Iris pigment epithelial cell (primary cell): ENCODE results near the gene TGFBR2.
A peak's percentile ranks its signal among the peaks of the same experiment; 100 is the strongest.

Experiments used
- DNase-seq: peaks from one replicate; pipeline ENCODE4 v3.0.0-alpha.2; 2011; ENCODE audit warnings: low read depth

Gene TGFBR2

GRCh38 chr3:30602946-30603345 is 3.5 kb upstream of the TGFBR2 start:
- DNase-seq: no peak

GRCh38 chr3:30604093-30604492 is 2.3 kb upstream of the TGFBR2 start:
- DNase-seq: peak; percentile 79

GRCh38 chr3:30604558-30604957 is 1.8 kb upstream of the TGFBR2 start:
- DNase-seq: no peak

- no peak for DNase-seq
These were observed 1.4 kb upstream of the TGFBR2 start for GRCh38 chr3:30605005-30605404.

GRCh38 chr3:30605706-30606300 is 598 bp upstream of the TGFBR2 start:
- no peak for DNase-seq

- peak; percentile 60 for DNase-seq
These were observed 832 bp downstream of the TGFBR2 start for GRCh38 chr3:30607032-30607833.

GRCh38 chr3:30608598-30608947 is 2.2 kb downstream of the TGFBR2 start:
- DNase-seq: no peak

- DNase-seq: no peak
These were observed 3.7 kb downstream of the TGFBR2 start for GRCh38 chr3:30609930-30610701.

GRCh38 chr3:30610702-30611368 is 4.4 kb downstream of the TGFBR2 start:
- DNase-seq: no peak

GRCh38 chr3:30611613-30612436 is 5.4 kb downstream of the TGFBR2 start:
- DNase-seq: peak; percentile 68

- DNase-seq: no peak
These were observed 6.2 kb downstream of the TGFBR2 start for GRCh38 chr3:30612437-30613132.

GRCh38 chr3:30613133-30613825 is 6.9 kb downstream of the TGFBR2 start:
- DNase-seq: peak; percentile 66

- DNase-seq: no peak
These were observed 8.0 kb downstream of the TGFBR2 start for GRCh38 chr3:30614373-30614772.

GRCh38 chr3:30614943-30615342 is 8.5 kb downstream of the TGFBR2 start:
- DNase-seq: peak; percentile 54

GRCh38 chr3:30615615-30616346 is 9.4 kb downstream of the TGFBR2 start:
- DNase-seq: peak; percentile 64

GRCh38 chr3:30616347-30617027 is 10.1 kb downstream of the TGFBR2 start:
- DNase-seq: no peak

GRCh38 chr3:30617069-30617468 is 10.7 kb downstream of the TGFBR2 start:
- DNase-seq: no peak

- no peak for DNase-seq
These were observed 11.3 kb downstream of the TGFBR2 start for GRCh38 chr3:30617653-30618052.

- DNase-seq: no peak
These were observed 12.1 kb downstream of the TGFBR2 start for GRCh38 chr3:30618526-30618925.
